C4-2B (cell line): Measurements from ENCODE around the gene SEH1L.

Experiments used
- H3K27ac ChIP-seq: fragments of 450-650 bp; 2 replicates; pipeline ENCODE4 v1.5.1; 2017
- ZFX ChIP-seq: fragments of 450-650 bp; IDR thresholded peaks from 2 replicates; pipeline ENCODE4 v1.6.1; 2017
- TF ChIP-seq, protein P1 (sequence below): fragments of 450-650 bp; conservative IDR thresholded peaks from 2 replicates; pipeline ENCODE4 v1.5.1; 2017; ENCODE audit warnings: mild to moderate bottlenecking

SEH1L gene

DNA sequence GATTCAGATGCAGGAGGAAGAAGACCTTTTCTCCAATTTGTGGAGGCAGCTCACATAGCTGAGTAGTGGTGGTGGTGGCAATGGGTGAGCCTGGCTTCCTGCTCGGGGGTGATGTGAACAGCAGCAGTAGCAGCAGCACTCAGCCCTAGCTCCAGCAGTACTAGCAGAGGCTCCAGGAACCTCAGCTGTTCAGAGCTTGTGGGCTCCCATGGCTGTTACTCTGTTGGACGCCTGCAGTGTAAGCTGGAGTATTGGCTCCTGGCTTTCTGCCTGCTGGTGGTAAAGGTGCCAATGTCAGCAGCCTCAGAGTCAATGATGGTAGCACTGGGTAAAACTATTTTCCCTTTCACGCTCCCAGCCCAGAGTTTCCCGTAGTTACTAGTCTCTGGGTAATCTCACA, 3.1 kb upstream of the SEH1L start:
- no peak for TF ChIP-seq ZFX
- TF ChIP-seq, protein P1, sequence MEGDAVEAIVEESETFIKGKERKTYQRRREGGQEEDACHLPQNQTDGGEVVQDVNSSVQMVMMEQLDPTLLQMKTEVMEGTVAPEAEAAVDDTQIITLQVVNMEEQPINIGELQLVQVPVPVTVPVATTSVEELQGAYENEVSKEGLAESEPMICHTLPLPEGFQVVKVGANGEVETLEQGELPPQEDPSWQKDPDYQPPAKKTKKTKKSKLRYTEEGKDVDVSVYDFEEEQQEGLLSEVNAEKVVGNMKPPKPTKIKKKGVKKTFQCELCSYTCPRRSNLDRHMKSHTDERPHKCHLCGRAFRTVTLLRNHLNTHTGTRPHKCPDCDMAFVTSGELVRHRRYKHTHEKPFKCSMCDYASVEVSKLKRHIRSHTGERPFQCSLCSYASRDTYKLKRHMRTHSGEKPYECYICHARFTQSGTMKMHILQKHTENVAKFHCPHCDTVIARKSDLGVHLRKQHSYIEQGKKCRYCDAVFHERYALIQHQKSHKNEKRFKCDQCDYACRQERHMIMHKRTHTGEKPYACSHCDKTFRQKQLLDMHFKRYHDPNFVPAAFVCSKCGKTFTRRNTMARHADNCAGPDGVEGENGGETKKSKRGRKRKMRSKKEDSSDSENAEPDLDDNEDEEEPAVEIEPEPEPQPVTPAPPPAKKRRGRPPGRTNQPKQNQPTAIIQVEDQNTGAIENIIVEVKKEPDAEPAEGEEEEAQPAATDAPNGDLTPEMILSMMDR = no peak
- no peak overlapping the region for H3K27ac ChIP-seq

DNA sequence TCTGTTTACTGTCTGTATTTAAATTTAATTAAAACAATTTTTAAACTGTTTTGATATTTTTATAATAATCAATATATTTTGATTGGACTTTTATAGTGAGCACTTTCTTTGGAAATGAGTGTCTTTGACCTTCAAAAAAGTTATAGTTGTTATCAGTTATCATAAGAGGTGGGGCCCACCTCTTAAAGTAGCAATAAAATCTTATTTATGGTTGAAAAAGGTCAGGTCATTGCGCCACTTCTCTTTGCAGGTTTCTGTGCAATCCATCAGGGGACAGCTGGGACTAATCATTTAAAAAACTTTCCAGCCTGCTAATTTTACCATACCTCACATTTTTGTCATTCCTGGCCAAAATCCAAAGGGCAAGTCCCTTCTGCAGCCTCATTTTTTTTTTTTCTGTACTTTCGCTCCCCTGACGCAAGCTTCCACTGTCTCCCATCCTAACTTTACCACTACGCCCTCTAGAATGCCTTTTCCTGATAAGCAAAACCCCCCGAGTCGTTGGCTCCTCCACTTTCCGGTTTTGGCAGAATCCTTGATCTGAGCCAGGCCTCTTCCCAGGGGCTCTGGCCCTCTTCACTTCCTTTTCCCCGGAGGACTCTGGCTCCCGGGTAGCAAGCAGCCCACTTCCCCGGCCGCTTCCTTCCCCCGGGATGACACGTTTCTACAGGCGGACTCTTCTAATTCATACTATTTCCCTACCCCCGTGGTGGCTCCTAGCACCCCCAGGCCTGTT, 1.1 kb upstream of the SEH1L start:
- peak overlapping the region; percentile 78 for H3K27ac ChIP-seq
- TF ChIP-seq, protein P1 = no peak
- no peak for TF ChIP-seq ZFX

DNA sequence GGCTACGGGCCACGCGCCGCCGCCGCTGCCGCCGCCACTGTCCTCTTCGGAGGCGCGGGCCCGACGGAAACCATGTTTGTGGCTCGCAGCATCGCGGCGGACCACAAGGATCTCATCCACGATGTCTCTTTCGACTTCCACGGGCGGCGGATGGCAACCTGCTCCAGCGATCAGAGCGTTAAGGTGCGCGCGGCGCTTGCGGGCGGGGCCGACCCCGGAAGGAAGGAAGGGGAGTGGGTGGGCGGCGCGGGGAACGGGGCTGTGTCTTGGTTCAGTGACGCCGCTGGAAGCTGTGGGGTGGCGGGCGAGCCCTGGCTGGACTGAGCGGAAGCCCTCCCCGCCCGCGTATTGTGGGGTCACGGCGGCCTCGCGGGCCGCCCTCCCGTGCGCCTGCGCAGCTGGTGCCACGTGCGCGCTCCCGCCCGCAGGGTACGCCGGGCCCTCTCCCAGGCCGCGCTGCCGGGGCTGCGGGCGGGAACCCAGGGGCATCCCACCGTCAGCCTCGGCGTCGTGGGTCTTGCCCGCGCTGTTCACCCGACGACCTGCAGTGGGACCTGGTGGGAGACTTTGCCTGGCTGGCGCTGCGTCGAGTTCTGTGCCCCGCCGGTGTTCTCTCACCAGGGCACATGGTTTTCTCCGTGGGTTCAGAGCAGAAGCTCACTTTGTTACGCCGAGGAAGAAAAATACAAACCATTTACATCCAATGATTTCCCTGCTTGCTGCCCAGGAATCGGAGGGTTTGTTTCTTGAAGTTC, 416 bp downstream of the SEH1L start:
- TF ChIP-seq, protein P1 = no peak
- peak; percentile 88 for TF ChIP-seq ZFX

DNA sequence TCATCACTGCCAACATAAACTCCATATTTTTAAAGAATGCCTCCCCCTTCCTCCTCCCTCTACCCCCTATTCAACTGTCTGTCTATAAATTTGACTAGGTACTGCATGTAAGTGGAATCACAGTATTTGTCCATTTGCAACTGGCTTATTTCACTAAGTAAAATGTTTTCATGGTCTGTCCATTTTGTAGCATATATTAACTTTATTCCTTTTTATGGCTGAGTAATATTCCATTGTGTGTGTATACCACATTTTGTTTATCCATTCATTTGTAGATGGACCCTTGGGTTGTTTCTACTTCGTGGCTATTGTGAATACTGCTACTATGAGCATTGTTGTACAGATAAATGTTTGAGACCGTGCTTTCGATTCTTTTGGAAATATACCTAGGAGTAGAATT, 10.7 kb downstream of the SEH1L start:
- TF ChIP-seq, protein P1 = no peak
- TF ChIP-seq ZFX = no peak
- no peak overlapping the region for H3K27ac ChIP-seq

More for the DNA sequence above, 416 bp downstream of the SEH1L start:
- peak overlapping the region; percentile 78 for H3K27ac ChIP-seq

DNA sequence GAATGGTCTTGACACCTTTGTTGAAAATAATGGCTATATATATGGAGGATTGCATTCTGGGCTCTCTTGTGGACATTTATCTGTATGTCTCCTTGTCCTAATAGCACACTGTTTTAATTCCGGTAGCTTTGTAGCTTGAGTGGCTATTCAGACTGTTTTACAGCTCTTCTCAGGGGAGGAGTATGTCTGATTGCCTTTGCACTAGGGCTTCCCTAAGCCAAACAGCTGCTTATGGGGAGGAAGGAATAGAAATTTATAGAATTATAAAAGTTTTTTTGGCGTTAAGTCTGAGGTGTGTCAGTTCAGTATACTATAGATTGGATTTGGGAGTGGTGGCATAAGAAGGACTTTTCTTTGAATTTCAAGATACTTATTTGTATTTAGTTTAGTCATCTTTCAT, 12.6 kb downstream of the SEH1L start:
- no peak for TF ChIP-seq ZFX
- TF ChIP-seq, protein P1 = no peak
- no peak overlapping the region for H3K27ac ChIP-seq

DNA sequence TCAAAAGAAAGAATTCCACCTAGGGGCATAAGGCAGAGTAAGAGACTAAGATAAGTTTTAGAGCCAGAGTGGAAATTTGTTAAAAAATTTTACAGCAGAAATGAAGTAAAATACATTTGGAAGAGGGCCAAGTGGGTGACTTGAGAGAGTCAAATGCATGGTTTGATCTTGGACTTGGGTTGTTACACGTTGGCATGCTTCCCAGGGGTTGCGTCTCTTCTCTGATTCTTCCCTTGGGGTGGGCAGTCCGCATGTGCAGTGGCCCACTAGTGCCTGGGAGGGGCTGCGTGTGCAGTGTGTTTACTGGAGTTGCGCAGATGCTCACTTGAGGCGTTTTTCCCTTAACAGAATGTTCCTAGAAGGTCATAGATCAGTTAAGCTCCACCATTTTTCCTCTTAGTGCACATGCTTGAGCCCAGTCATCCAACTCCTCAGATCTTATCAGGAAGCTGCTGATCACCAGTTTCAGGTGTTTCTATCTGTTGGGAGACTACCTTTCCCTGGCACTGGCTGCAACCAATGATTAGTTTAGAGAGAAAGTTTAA, 13.1 kb downstream of the SEH1L start:
- no peak for TF ChIP-seq ZFX
- TF ChIP-seq, protein P1 = no peak
- H3K27ac ChIP-seq = peak overlapping the region; percentile 29; the same call in 1 of the 2 replicates

DNA sequence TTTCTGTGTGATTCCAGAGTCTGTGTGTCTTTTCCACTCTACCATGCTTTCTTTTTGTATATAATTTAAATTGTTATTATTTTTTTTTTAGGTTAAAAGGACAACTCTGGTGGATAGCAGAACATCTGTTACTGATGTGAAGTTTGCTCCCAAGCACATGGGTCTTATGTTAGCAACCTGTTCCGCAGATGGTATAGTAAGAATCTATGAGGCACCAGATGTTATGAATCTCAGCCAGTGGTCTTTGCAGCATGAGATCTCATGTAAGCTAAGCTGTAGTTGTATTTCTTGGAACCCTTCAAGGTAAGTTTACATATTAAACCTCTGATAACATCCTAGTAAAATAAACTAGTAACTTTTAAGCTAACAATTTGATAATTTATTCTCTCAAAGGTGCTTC, 15.3 kb downstream of the SEH1L start:
- TF ChIP-seq ZFX = no peak
- TF ChIP-seq, protein P1 = no peak
- H3K27ac ChIP-seq = no peak overlapping the region
